SKM-1 treated with dmso at 0.1 percent for 144 hours (cell line): Measurements from ENCODE around the gene CYP2F1.
"Not testable (repeated sequence)": the region's sequence is repeated elsewhere in the genome, so short reads cannot be mapped to it uniquely, and the experiment has no call there.

Experiments
- DNase-seq: peaks from one replicate; lab custom pipeline; 2025; ENCODE audit not compliant: unreplicated experiment; lab: John Stamatoyannopoulos, UW

CYP2F1 gene

GRCh38 chr19:41114132-41114531 is at the start of gene CYP2F1:
Gene CYP2F1 (plus strand): TSS chr19:41114432. CDS start chr19:41116189, 1,757 bp downstream.
- no peak for DNase-seq

- DNase-seq, result no peak
Observed at GRCh38 chr19:41064974-41065569, 49.2 kb upstream of the CYP2F1 start.

- no peak for DNase-seq
Observed at GRCh38 chr19:41076286-41076685, 37.9 kb upstream of the CYP2F1 start.

GRCh38 chr19:41083516-41083915 is 30.7 kb upstream of the CYP2F1 start:
- no peak for DNase-seq

- no peak for DNase-seq
Observed at GRCh38 chr19:41085748-41086415, 28.4 kb upstream of the CYP2F1 start.

- no peak for DNase-seq
Observed at GRCh38 chr19:41088151-41088550, 26.1 kb upstream of the CYP2F1 start, which contains the start of gene CYP2A13. Gene CYP2A13 (plus strand): TSS chr19:41088451. CDS start chr19:41088472, 21 bp downstream.

- no peak for DNase-seq
Observed at GRCh38 chr19:41089959-41090358, 24.3 kb upstream of the CYP2F1 start.

GRCh38 chr19:41095703-41096102 is 18.5 kb upstream of the CYP2F1 start:
- no peak for DNase-seq

GRCh38 chr19:41096353-41096752 is 17.9 kb upstream of the CYP2F1 start:
- no peak for DNase-seq

GRCh38 chr19:41097302-41097701 is 16.9 kb upstream of the CYP2F1 start:
- no peak for DNase-seq

- DNase-seq, result no peak
Observed at GRCh38 chr19:41098762-41099161, 15.5 kb upstream of the CYP2F1 start.

- not testable (repeated sequence) for DNase-seq
Observed at GRCh38 chr19:41102210-41102609, 12.0 kb upstream of the CYP2F1 start.

GRCh38 chr19:41106177-41106576 is 8.1 kb upstream of the CYP2F1 start:
- DNase-seq, result no peak

GRCh38 chr19:41111296-41111695 is 2.9 kb upstream of the CYP2F1 start:
- no peak for DNase-seq

- DNase-seq, result no peak
Observed at GRCh38 chr19:41111750-41112295, 2.4 kb upstream of the CYP2F1 start.

GRCh38 chr19:41112728-41113290 is 1.4 kb upstream of the CYP2F1 start:
- no peak for DNase-seq

- DNase-seq, result no peak
Observed at GRCh38 chr19:41116261-41116660, 2.0 kb downstream of the CYP2F1 start.

- DNase-seq, result not testable (repeated sequence)
Observed at GRCh38 chr19:41120929-41121911, 7.0 kb downstream of the CYP2F1 start.

- DNase-seq, result not testable (repeated sequence)
Observed at GRCh38 chr19:41122846-41123245, 8.6 kb downstream of the CYP2F1 start.

GRCh38 chr19:41123716-41124294 is 9.6 kb downstream of the CYP2F1 start:
- DNase-seq, result no peak
